NB4 (cell line): ENCODE measurements around the gene BCL11B.

Source experiments
- CTCF ChIP-seq: IDR thresholded peaks from one replicate; pipeline ENCODE4 v1.5.1; 2012; ENCODE audit warnings: low read depth, low read length
- POLR2A ChIP-seq: IDR thresholded peaks from 2 replicates; pipeline ENCODE4 v1.6.1; 2011; ENCODE audit warnings: mild to moderate bottlenecking; ENCODE audit not compliant: insufficient read length; ENCODE audit errors: extremely low read depth
- TF ChIP-seq, protein P1 (sequence below): IDR thresholded peaks from 2 replicates; pipeline ENCODE4 v1.6.1; 2011; ENCODE audit warnings: low read depth, low read length

DNA sequence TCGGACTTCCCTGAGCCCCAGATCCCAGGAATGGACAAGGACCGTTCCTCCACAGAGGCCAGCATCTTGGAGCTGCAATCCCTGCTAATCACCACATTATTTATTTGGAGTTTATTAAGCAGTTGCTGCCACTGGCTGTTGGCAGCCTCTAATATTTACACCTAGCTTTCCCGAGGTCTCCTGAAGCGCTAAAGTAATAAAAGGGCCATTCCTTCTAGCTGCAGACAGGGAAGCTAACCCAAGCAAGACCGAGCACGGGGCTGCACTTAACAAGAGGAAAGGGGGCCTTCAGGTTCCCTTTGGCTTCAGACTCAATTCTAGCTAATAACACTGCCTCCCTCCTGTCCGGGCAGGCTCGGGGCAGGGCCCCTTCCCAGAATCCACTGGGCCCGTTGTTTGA lies 63.7 kb downstream of the BCL11B start:
- TF ChIP-seq CTCF (no peak), POLR2A (no peak)
- TF ChIP-seq, protein P1, sequence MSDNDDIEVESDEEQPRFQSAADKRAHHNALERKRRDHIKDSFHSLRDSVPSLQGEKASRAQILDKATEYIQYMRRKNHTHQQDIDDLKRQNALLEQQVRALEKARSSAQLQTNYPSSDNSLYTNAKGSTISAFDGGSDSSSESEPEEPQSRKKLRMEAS = no peak
